ENCODE data around the gene PES1.

GRCh38 chr22:30617819-30618218 lies 26.1 kb upstream of the PES1 start:
- TF ChIP-seq CTCF (IDR thresholded peaks at IDR 0.05) = no peak
- no peak for TF ChIP-seq REST (IDR thresholded peaks at IDR 0.05; ENCODE audit: insufficient read depth in 1 of 2, low read depth in 2 of 2, low read length in 1 of 2)
